Vagina (tissue), 2 donors: ENCODE results near the gene DYNLT4. TPM values are rescaled to one million over a fixed set of nuclear protein-coding genes. Genes with fewer than 3 reads are reported as not detected.
"Not testable (repeated sequence)": the region's sequence is repeated elsewhere in the genome, so short reads cannot be mapped to it uniquely, and the experiment has no call there.

Experiments
- DNase-seq, 2 donors: peaks; one replicate each; pipeline ENCODE4 v3.0.0-alpha.2; 2017; ENCODE audit errors: extremely low spot score in 2 of 2
- H3K27ac ChIP-seq: fragments of 200-600 bp; sonication (generic); one replicate; pipeline ENCODE4 v1.5.1; 2019
- H3K27me3 ChIP-seq: fragments of 200-600 bp; sonication (generic); one replicate; pipeline ENCODE4 v1.5.1; 2019
- H3K36me3 ChIP-seq, 2 donors: fragments of 200-600 bp; sonication (generic); one replicate each; pipeline ENCODE4 v1.5.1; 2017 to 2019
- H3K4me1 ChIP-seq: fragments of 200-600 bp; sonication (generic); one replicate; pipeline ENCODE4 v1.5.1; 2019
- H3K4me3 ChIP-seq, 2 donors: fragments of 200-600 bp; sonication (generic); 1 replicate in 1 of 2; 2 replicates in 1 of 2; pipeline ENCODE4 v1.5.1; 2016 to 2019
- H3K9me3 ChIP-seq: fragments of 200-600 bp; sonication (generic); one replicate; pipeline ENCODE4 v1.5.1; 2019
- POLR2A ChIP-seq, 2 donors: fragments of 450-650 bp; IDR thresholded peaks; one replicate each; pipeline ENCODE4 v1.6.1; 2017; ENCODE audit warnings: antibody characterized with exemption in 2 of 2, mild to moderate bottlenecking in 2 of 2, moderate library complexity in 2 of 2
- POLR2AphosphoS5 ChIP-seq, 2 donors: sonication (generic); formaldehyde crosslinking; IDR thresholded peaks; one replicate each; pipeline ENCODE4 v1.9.0; 2017; ENCODE audit warnings: antibody characterized with exemption in 2 of 2, mild to moderate bottlenecking in 2 of 2, low read depth in 1 of 2; ENCODE audit not compliant: insufficient read depth in 1 of 2
- intact Hi-C: fragments of 100-400 bp; cut with DNase I; formaldehyde crosslinking; loops from one replicate; pipeline ENCODE4 v1.15.1; 2023
- total RNA-seq: library from RNA; depleted of rRNA; stranded (reverse); fragments of >200 nt; gene quantifications from one replicate; pipeline ENCODE4 v1.2.3, GENCODE V29; 2016
- TF ChIP-seq, protein P1 (sequence below), 3 experiments: fragments of 450-650 bp in 2 of 3; fragments of 200-600 bp in 1 of 3; sonication (generic) in 1 of 3; IDR thresholded peaks; one replicate each; pipeline ENCODE4 v1.5.1; 2017 to 2019; ENCODE audit warnings: antibody characterized with exemption in 3 of 3, mild to moderate bottlenecking in 2 of 3, moderate library complexity in 2 of 3

Gene DYNLT4
- total RNA-seq, 1 donor from 2014 or later, result not detected

DNA sequence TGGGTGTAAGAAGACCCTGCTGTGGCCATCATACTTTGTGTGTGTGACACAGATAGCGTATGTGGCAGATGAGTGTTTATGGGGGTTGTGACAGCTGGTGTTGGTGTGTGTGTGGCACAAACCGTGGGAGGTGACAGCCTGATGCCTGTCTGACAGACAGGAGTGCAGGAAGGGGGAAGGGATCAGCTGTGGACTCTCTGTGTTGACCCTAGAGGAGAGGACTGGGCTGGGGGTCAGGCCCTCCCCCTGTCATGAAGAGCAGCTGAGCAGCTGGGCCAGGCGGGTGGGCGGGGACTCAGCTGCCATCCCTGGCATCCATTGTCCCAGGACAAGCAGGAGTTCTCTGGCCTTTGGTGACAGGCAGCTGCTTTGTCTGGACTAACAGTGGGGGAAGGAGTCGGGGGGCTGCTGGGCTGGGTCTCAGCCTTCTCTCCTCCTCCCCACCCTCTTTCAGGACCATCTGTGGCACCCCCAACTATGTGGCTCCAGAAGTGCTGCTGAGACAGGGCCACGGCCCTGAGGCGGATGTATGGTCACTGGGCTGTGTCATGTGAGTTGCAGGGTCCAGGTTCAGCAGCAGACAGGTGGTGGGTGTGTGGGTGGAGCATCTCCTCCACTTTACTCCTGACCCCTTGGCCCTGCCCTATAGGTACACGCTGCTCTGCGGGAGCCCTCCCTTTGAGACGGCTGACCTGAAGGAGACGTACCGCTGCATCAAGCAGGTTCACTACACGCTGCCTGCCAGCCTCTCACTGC lies 4.7 kb downstream of the DYNLT4 start:
- H3K4me1 ChIP-seq, result peaks cover 64% of the 10 kb centered on the region
- no peaks in the 10 kb centered on the region for H3K9me3 ChIP-seq
- H3K36me3 ChIP-seq, result peaks cover 4 to 36% of the 10 kb centered on the region in 2 donors
- H3K27ac ChIP-seq, result peak overlapping the region; percentile 93
- TF ChIP-seq POLR2A (IDR thresholded peaks at IDR 0.05), result no peak
- TF ChIP-seq, protein P1, sequence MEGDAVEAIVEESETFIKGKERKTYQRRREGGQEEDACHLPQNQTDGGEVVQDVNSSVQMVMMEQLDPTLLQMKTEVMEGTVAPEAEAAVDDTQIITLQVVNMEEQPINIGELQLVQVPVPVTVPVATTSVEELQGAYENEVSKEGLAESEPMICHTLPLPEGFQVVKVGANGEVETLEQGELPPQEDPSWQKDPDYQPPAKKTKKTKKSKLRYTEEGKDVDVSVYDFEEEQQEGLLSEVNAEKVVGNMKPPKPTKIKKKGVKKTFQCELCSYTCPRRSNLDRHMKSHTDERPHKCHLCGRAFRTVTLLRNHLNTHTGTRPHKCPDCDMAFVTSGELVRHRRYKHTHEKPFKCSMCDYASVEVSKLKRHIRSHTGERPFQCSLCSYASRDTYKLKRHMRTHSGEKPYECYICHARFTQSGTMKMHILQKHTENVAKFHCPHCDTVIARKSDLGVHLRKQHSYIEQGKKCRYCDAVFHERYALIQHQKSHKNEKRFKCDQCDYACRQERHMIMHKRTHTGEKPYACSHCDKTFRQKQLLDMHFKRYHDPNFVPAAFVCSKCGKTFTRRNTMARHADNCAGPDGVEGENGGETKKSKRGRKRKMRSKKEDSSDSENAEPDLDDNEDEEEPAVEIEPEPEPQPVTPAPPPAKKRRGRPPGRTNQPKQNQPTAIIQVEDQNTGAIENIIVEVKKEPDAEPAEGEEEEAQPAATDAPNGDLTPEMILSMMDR (IDR thresholded peaks at IDR 0.05), result no peak
- no peak for TF ChIP-seq POLR2AphosphoS5 (IDR thresholded peaks at IDR 0.05; ENCODE audit: insufficient read depth in 1 of 2, low read depth in 1 of 2)
- intact Hi-C loops, result no loop called here
- peak overlapping the region; percentile 86 to 100 for H3K4me3 ChIP-seq
- no peaks in the 10 kb centered on the region for H3K27me3 ChIP-seq
- no peak for DNase-seq

DNA sequence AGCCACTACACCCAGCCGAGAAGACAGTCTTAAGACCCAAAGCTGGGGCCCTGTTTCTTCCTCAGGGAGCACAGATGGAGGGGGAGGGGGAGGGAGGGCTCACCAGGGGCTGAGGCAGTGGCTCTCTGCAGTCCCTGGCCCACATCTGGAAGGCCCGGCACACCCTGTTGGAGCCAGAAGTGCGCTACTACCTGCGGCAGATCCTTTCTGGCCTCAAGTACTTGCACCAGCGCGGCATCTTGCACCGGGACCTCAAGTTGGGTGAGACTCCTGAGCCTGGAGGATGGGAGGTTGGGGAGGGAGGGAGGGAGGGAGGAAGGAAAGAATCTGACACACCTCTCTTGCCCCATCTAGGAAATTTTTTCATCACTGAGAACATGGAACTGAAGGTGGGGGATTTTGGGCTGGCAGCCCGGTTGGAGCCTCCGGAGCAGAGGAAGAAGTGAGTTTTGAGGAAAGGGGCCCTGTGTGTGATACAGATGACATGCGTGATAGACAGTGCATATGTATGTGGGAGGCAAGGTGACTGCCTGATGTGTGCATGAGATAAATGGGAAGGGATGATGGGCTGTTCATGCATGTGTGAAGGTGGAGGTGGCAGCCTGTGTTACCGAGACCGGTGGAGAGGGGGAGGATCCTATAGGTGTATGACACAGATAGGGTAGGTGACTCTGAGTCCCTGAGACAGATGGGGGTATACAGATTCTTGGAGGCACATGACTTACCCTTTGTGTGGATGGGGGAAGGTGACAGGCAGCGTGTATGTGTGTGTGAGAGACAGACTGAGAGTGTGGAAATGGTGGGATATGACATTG lies 5.5 kb downstream of the DYNLT4 start:
- H3K36me3 ChIP-seq, result peaks cover 4 to 36% of the 10 kb centered on the region in 2 donors
- peak overlapping the region; percentile 93 for H3K27ac ChIP-seq
- peak in 1 of 2 donors; percentile 89 for DNase-seq
- H3K27me3 ChIP-seq, result no peaks in the 10 kb centered on the region
- intact Hi-C loops, result no loop called here
- H3K4me3 ChIP-seq, result peak overlapping the region; percentile 86 to 100
- no peaks in the 10 kb centered on the region for H3K9me3 ChIP-seq
- TF ChIP-seq, protein P1 (IDR thresholded peaks at IDR 0.05), result no peak
- TF ChIP-seq POLR2AphosphoS5 (IDR thresholded peaks at IDR 0.05; ENCODE audit: insufficient read depth in 1 of 2, low read depth in 1 of 2), result no peak
- no peak for TF ChIP-seq POLR2A (IDR thresholded peaks at IDR 0.05)
- H3K4me1 ChIP-seq, result peaks cover 56% of the 10 kb centered on the region

- intact Hi-C loops, result no loop called here
- peaks cover 4 to 24% of the 10 kb centered on the region in 2 donors for H3K36me3 ChIP-seq
- H3K9me3 ChIP-seq, result no peaks in the 10 kb centered on the region
- DNase-seq, result peak; percentile 99 to 100
- H3K4me3 ChIP-seq, result peak within 1 kb of the TSS; percentile 86 to 100
- H3K27me3 ChIP-seq, result no peaks in the 10 kb centered on the region
- peak within 1 kb of the TSS; percentile 93 for H3K27ac ChIP-seq
- peak; percentile 93 to 98 for TF ChIP-seq POLR2AphosphoS5 (IDR thresholded peaks at IDR 0.05; ENCODE audit: insufficient read depth in 1 of 2, low read depth in 1 of 2)
- TF ChIP-seq POLR2A (IDR thresholded peaks at IDR 0.05), result peak; percentile 92 to 96
- TF ChIP-seq, protein P1 (IDR thresholded peaks at IDR 0.05), result peak; percentile 79 to 93 (median 89)
- H3K4me1 ChIP-seq, result peaks cover 43% of the 10 kb centered on the region
Observed at GRCh38 chr1:44799770-44800584, 7.2 kb downstream of the DYNLT4 start, which contains the start of gene PLK3. Gene PLK3 (plus strand): TSS chr1:44800377. CDS start chr1:44800464, 87 bp downstream.

DNA sequence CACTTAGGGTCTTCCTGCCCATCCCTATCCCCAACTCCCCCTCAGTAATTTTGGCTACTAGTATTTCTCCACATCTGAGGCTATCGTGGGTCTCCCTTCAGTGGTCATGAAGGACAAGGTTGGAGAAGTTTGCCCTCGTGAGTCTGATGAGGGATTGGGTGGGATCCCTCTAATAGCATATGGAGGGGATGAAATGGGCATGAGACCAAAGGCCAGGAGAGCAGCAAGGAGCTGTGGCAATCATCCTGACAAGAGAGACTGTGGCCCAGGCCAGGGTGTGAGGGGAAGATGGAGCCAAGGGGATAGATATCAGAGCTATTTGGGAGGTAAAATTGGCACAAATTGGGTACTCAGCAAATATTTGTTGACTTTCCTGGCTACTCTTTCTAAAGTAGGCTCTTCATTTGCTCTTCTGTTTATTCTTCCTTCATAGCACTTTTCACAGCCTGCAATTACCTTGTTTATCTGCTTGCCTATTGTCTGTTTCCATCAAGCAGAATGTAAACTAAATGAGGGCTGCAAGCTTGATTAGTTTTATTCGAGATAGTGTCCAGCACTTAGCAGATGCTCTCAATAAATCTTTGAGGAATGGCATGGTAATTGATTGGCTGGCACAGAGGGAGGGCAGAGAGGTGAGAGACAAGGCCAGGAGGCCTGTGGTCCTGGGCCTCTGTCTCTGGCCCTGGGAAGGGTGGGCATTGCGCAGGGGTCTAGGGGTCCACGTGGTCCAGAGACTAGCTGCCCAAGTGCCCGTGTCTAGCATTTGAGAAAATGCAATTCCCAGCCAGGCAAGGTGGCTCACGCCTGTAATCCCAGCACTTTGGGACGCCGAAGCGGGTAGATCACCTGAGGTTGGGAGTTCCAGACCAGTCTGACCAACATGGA lies 8.4 kb downstream of the DYNLT4 start:
- Histone ChIP-seq H3K27me3 (no peaks in the 10 kb centered on the region), H3K36me3 (peaks cover 4 to 14% of the 10 kb centered on the region in 2 donors), H3K27ac (peak overlapping the region; percentile 93), H3K4me1 (peaks cover 38% of the 10 kb centered on the region), H3K4me3 (no peak overlapping the region), H3K9me3 (no peaks in the 10 kb centered on the region)
- TF ChIP-seq, protein P1 (IDR thresholded peaks at IDR 0.05), result no peak
- no peak for TF ChIP-seq POLR2A (IDR thresholded peaks at IDR 0.05)
- peak in 1 of 2 donors; percentile 87 for DNase-seq
- intact Hi-C loops, result no loop called here

DNA sequence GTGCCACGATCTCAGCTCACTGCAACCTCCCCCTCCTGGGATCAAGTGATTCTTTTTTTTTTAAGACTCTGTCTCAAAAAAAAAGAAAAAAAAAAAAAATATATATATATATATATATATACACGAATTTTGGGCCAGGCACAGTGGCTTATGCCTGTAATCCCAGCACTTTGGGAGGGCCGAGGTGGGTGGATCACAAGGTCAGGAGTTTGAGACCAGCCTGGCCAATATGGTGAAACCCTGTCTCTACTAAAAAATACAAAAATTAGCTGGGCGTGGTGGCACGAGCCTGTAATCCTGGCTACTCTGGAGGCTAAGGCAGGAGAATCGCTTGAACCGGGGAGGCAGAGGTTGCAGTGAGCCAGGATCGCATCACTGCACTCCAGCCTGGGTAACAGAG lies 9.3 kb downstream of the DYNLT4 start:
- H3K9me3 ChIP-seq, DNase-seq, H3K4me3 ChIP-seq, H3K36me3 ChIP-seq, intact Hi-C loops, H3K27me3 ChIP-seq, H3K27ac ChIP-seq: not testable (repeated sequence)
- peaks cover 31% of the 10 kb centered on the region for H3K4me1 ChIP-seq
